ENCODE results near the gene ANKRD42. TPM values are rescaled to one million over a fixed set of nuclear protein-coding genes. Genes with fewer than 3 reads are reported as not detected.

Gene ANKRD42
- total and polyA plus RNA-seq, 9 of the 15 experiments (the other 6 are each of a cell fraction or from before 2014, with no cell fraction given), result 2.8 to 9.1 (median 6.1) TPM

- TF ChIP-seq ZNF584 (CRISPR knock-in tag; IDR thresholded peaks at IDR 0.05; ENCODE audit: low read depth) (no peak), ZFPM2 (CRISPR knock-in tag; IDR thresholded peaks at IDR 0.05) (no peak), DMBX1 (CRISPR knock-in tag; IDR thresholded peaks at IDR 0.05; ENCODE audit: borderline replicate concordance) (0 out of 2 replicates have a peak, but pooled peaks have one; percentile 53), ATF1 (CRISPR knock-in tag; IDR thresholded peaks at IDR 0.05) (no peak; the same call in 1 of the 2 replicates), ATF1 (tag; IDR thresholded peaks at IDR 0.05) (peak; percentile 82), DACH1 (IDR thresholded peaks at IDR 0.05; ENCODE audit: partially characterized antibody) (no peak), TRIM24 (IDR thresholded peaks at IDR 0.05) (no peak), HOXB6 (CRISPR knock-in tag; IDR thresholded peaks at IDR 0.05; ENCODE audit: borderline replicate concordance) (no peak), RFX5 (IDR thresholded peaks at IDR 0.05; ENCODE audit: low read depth, low read length) (no peak), POLR2A (conservative IDR thresholded peaks at IDR 0.05) (peak; percentile 99), TAF1 (IDR thresholded peaks at IDR 0.05; ENCODE audit: control insufficient read depth, extremely low read depth, insufficient read depth, low read length, severe bottlenecking) (peak; percentile 99), ZNF717 (CRISPR knock-in tag; IDR thresholded peaks at IDR 0.05) (no peak), TAF15 (IDR thresholded peaks at IDR 0.05; ENCODE audit: low read depth, low read length) (no peak), TCF3 (CRISPR knock-in tag; IDR thresholded peaks at IDR 0.05) (no peak), ESRRA (IDR thresholded peaks at IDR 0.05; ENCODE audit: borderline replicate concordance, low read depth) (peak; percentile 62; the same call in 1 of the 2 replicates), CBX2 (IDR thresholded peaks at IDR 0.05; ENCODE audit: insufficient read depth, low read length, poor library complexity, severe bottlenecking) (no peak), MYNN (IDR thresholded peaks at IDR 0.05) (no peak; the same call in 1 of the 2 replicates), MYNN (CRISPR knock-in tag; IDR thresholded peaks at IDR 0.05) (no peak)
- TF ChIP-seq, protein P1, sequence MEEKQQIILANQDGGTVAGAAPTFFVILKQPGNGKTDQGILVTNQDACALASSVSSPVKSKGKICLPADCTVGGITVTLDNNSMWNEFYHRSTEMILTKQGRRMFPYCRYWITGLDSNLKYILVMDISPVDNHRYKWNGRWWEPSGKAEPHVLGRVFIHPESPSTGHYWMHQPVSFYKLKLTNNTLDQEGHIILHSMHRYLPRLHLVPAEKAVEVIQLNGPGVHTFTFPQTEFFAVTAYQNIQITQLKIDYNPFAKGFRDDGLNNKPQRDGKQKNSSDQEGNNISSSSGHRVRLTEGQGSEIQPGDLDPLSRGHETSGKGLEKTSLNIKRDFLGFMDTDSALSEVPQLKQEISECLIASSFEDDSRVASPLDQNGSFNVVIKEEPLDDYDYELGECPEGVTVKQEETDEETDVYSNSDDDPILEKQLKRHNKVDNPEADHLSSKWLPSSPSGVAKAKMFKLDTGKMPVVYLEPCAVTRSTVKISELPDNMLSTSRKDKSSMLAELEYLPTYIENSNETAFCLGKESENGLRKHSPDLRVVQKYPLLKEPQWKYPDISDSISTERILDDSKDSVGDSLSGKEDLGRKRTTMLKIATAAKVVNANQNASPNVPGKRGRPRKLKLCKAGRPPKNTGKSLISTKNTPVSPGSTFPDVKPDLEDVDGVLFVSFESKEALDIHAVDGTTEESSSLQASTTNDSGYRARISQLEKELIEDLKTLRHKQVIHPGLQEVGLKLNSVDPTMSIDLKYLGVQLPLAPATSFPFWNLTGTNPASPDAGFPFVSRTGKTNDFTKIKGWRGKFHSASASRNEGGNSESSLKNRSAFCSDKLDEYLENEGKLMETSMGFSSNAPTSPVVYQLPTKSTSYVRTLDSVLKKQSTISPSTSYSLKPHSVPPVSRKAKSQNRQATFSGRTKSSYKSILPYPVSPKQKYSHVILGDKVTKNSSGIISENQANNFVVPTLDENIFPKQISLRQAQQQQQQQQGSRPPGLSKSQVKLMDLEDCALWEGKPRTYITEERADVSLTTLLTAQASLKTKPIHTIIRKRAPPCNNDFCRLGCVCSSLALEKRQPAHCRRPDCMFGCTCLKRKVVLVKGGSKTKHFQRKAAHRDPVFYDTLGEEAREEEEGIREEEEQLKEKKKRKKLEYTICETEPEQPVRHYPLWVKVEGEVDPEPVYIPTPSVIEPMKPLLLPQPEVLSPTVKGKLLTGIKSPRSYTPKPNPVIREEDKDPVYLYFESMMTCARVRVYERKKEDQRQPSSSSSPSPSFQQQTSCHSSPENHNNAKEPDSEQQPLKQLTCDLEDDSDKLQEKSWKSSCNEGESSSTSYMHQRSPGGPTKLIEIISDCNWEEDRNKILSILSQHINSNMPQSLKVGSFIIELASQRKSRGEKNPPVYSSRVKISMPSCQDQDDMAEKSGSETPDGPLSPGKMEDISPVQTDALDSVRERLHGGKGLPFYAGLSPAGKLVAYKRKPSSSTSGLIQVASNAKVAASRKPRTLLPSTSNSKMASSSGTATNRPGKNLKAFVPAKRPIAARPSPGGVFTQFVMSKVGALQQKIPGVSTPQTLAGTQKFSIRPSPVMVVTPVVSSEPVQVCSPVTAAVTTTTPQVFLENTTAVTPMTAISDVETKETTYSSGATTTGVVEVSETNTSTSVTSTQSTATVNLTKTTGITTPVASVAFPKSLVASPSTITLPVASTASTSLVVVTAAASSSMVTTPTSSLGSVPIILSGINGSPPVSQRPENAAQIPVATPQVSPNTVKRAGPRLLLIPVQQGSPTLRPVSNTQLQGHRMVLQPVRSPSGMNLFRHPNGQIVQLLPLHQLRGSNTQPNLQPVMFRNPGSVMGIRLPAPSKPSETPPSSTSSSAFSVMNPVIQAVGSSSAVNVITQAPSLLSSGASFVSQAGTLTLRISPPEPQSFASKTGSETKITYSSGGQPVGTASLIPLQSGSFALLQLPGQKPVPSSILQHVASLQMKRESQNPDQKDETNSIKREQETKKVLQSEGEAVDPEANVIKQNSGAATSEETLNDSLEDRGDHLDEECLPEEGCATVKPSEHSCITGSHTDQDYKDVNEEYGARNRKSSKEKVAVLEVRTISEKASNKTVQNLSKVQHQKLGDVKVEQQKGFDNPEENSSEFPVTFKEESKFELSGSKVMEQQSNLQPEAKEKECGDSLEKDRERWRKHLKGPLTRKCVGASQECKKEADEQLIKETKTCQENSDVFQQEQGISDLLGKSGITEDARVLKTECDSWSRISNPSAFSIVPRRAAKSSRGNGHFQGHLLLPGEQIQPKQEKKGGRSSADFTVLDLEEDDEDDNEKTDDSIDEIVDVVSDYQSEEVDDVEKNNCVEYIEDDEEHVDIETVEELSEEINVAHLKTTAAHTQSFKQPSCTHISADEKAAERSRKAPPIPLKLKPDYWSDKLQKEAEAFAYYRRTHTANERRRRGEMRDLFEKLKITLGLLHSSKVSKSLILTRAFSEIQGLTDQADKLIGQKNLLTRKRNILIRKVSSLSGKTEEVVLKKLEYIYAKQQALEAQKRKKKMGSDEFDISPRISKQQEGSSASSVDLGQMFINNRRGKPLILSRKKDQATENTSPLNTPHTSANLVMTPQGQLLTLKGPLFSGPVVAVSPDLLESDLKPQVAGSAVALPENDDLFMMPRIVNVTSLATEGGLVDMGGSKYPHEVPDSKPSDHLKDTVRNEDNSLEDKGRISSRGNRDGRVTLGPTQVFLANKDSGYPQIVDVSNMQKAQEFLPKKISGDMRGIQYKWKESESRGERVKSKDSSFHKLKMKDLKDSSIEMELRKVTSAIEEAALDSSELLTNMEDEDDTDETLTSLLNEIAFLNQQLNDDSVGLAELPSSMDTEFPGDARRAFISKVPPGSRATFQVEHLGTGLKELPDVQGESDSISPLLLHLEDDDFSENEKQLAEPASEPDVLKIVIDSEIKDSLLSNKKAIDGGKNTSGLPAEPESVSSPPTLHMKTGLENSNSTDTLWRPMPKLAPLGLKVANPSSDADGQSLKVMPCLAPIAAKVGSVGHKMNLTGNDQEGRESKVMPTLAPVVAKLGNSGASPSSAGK (IDR thresholded peaks at IDR 0.05), result no peak
These were observed 36.4 kb upstream of the ANKRD42 start, which contains the start of gene PCF11 (continued) for GRCh38 chr11:83156996-83157593.
